H4 (cell line): ENCODE measurements around the gene EHF. TPM values are rescaled to one million over a fixed set of nuclear protein-coding genes. Genes with fewer than 3 reads are reported as not detected.
A peak's percentile ranks its signal among the peaks of the same experiment; 100 is the strongest.
"Not testable (repeated sequence)": the region's sequence is repeated elsewhere in the genome, so short reads cannot be mapped to it uniquely, and the experiment has no call there.

Experiments used
- DNase-seq: peaks from one replicate; pipeline ENCODE4 v3.0.0-alpha.2; 2015; ENCODE audit warnings: low spot score
- total RNA-seq: library from RNA; depleted of rRNA; stranded (reverse); fragments of >200 nt; shearing (Covaris generic); gene quantifications from 2 replicates; pipeline ENCODE4 v1.2.3, GENCODE V29; 2014; rRNA removed

Gene EHF
- total RNA-seq, 1 experiment from 2014 or later: not detected

- no peak for DNase-seq
Measured at GRCh38 chr11:34668583-34669053, 47.7 kb downstream of the EHF start.

GRCh38 chr11:34669458-34669857, 48.6 kb downstream of the EHF start:
- DNase-seq: no peak

GRCh38 chr11:34671117-34671516, 50.2 kb downstream of the EHF start:
- DNase-seq: no peak

DNA sequence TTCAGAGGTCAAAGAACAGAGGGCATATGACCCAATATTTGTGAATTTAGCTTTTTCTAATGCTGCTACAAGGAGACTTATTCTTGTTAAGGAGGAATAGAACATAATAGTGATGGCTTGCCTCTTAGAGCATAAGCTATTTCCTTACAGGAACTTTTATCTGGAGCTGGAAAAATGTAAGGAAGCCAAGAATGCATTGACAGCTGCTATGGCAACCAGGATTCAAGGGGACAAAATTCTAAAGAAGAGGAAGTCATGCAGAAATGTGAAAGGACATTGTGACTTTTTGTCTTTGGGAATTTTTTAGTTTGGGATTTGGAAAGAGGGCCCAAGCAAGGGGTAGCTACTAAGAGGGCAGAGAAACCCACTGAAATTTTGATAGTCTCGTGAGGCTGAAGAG, 51.1 kb downstream of the EHF start:
- DNase-seq: no peak

DNA sequence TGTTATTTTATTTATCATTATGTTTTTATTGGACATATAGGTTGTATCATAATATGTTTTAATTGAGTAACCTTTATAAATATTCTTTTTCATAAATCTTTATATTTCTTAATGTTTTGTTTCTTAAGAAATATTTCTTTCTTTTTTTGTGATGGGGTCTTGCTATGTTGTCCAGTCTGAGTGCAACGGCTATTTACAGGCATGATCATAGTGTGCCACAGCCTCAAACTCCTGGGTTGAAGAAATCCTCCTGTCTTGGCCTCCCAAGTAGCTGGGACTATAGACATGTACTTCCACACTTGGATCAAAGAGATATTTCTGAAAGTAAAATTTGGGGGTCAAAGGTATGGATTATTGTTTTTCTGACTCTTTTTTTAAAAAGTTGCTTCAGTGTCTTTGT, 53.1 kb downstream of the EHF start:
- DNase-seq: no peak

GRCh38 chr11:34676227-34676626, 55.3 kb downstream of the EHF start:
- no peak for DNase-seq

DNA sequence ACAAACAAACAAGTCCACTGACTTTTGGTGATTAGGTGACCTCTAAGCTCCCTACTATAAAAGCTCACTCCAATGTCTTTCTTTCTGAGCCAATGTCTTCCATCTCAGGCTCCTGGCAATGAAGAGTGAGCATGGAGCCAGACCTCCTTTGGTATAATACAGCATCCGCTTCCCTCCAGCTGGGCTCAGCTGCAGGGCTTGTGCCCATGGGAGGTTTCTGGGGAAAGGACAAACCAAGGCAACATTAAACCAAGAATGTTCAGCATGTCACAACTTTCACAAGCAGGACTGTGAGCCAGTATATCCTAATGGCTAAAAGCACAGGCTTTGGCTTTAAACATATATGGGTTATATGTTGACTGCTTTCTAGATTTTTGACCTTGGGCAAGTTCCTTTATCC, 58.8 kb downstream of the EHF start:
- no peak for DNase-seq

GRCh38 chr11:34680206-34680605, 59.3 kb downstream of the EHF start:
- peak; percentile 27 for DNase-seq

DNA sequence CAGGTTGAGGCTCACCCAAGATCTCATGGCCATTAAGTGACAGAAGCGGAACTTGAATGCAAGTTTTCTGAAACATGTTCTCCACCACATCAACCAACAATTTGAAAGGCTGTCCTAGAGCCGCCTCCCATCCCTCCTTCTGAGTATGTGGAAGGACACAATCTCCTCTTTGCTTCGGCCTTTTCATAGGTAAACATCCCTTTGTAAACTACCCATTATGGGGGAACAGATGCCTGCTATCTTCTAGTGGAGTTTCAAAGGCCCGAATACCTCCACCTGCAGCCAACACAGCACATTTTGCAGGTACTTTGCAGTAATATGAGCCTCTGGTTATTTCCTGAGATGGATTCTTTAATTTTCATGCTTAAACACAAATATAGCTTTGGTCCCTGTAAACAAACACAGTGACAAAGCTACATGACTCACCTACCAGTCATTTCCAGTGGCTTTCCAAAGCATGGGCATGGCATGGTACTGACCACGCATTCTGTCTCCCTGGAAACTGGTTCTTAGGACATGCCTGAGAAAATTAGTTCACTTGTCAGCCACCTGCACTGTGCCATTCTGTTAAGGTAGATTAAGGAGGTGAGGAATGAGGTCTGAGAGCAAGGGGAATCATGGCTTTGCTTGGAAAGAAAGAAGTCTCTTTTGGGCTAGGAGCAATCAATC, 60.2 kb downstream of the EHF start:
- DNase-seq: peak; percentile 94

DNA sequence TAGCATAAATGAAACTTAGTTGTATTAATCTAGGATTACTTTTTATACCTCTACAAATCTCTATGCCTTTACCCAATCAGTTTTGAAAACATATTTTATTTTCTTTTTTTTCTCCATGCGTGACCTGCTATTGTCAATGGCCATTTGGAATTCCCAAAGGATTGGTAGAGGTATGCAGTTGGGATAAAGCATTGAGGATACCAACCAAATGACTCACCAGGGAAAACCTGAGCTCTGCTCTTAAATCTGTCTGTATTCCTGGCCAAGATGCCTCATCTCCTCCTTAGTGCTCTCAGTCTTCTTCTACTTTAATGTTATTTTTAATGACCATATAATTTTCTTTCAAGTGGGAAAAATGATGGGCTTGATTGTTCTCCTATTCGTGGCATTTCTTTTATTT, 61.9 kb downstream of the EHF start:
- DNase-seq: peak; percentile 45

GRCh38 chr11:34683396-34683795, 62.5 kb downstream of the EHF start:
- no peak for DNase-seq

DNA sequence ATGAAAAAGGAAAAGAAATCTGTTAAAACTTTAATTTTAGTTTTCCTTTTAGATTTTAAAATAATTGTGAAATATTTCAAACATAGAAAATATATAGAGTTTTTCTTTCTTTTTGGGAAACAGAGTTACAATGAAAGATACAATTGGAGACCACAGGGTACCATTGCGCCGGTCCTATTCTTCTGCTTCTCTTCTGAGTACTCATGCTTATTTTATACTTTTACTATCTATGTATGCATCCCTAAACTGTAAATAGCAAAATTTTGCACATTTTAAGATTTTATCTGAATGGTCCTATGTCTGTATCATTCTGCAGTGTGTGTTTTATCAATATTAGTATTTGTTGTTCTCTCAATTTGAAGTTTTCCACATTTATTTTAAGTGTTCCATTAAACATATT, 65.0 kb downstream of the EHF start:
- no peak for DNase-seq

DNA sequence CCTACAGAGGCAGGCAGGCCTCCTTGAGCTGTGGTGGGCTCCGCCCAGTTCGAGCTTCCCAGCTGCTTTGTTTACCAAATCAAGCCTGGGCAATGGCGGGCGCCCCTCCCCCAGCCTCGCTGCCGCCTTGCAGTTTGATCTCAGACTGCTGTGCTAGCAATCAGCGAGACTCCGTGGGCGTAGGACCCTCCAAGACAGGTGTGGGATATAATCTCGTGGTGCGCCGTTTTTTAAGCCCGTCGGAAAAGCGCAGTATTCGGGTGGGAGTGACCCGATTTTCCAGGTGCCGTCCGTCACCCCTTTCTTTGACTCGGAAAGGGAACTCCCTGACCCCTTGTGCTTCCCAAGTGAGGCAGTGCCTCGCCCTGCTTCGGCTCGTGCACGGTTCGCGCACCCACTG, 71.4 kb downstream of the EHF start:
- DNase-seq: not testable (repeated sequence)

DNA sequence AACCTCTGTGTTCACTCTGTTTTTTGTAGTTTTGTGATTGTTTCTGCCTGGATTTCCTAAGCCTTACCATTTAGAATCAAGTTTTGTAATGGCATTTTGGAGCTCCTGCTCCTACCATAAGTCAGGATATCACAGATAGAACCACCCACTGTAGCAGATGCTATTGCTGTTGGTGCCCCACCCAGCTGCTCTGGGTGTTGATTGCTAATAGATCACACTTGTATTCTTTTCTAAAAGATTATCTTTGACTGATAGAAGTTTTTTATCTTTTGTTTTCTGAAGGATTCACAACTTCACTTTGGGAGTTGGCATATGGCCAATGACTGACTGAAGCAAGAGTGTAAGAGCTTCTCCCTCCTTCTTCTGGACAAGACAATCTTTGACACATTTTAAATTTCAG, 76.0 kb downstream of the EHF start:
- no peak for DNase-seq

DNA sequence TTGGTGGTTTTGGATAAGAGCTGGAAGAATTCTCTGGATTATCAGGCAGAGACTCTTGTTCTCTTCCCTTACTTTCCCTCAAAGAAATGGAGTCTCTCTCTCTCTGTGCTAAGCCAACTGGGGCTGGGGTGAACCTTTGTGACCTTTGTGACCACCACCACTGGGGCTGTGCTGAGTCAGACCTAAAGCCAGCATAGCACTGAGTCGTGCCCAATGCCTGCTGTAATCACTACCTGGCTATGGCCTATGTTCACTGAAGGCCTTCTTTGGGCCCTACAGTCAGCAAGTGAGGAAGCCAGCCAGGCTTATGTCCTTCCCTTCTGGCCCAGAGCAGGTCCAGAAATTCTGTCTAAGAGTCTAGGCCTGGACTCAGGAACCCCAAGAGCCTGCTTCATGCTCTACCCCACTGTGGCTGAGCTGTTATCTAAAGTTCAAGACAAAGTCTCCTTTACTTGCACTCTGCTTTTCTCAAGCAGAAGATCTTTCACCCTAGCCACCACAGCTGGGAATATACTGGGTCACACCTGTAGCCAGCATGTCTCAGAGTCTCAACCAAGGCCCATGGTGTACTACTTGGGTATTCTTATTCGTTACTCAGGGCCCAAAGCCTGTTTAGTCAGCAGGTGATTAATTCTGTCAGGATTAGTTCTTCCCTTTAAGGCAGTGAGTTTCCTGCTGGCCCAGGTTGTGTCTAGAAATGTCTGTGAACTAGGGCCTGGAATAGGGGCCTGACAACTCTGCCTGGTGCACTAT, 86.0 kb downstream of the EHF start:
- no peak for DNase-seq

DNA sequence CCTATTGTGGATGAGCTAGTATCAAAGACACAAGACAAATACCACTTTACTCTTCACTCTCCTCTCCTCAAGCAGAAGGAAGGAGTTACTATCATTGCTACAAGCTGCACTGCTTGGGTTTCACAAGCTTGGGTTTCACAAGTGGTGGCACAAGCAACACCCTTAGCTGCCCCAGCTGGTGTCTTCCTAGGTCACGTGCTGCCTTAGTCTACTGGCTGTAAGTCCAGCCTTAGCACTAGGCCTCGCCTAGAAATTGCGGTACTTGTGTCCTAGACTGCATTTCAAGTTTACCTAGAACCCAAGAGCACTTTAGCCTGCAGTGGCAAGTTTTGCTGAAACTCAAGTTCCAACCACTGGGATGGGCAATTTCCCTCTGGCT, 86.6 kb downstream of the EHF start:
- DNase-seq: no peak

Other genes starting within 250 kb of the EHF start
- gene CAT, start 182.2 kb upstream of the EHF start, total RNA-seq: 121 and 134 TPM in 2 replicates
- gene ELF5, start 107.3 kb upstream of the EHF start, total RNA-seq: not detected in 2 replicates